Keratinocyte (primary cell): ENCODE results near the gene XYLB.

Experiments used
- EZH2 ChIP-seq: IDR thresholded peaks from one replicate; pipeline ENCODE4 v1.6.1; 2012; ENCODE audit warnings: inconsistent platforms, mild to moderate bottlenecking, low read length, moderate library complexity
- TF ChIP-seq, protein P1 (sequence below), 3 experiments: IDR thresholded peaks in 1 of 3; conservative IDR thresholded peaks in 1 of 3; optimal IDR thresholded peaks in 1 of 3; 2 replicates in 2 of 3; 3 replicates in 1 of 3; pipeline versions ENCODE3 to v1.5.1; 2011; ENCODE audit warnings: low read length in 3 of 3, mild to moderate bottlenecking in 3 of 3, moderate library complexity in 2 of 3, control low read depth in 1 of 3, inconsistent platforms in 1 of 3; ENCODE audit not compliant: insufficient read depth in 2 of 3; ENCODE audit errors: extremely low read depth in 1 of 3

- TF ChIP-seq, protein P1, sequence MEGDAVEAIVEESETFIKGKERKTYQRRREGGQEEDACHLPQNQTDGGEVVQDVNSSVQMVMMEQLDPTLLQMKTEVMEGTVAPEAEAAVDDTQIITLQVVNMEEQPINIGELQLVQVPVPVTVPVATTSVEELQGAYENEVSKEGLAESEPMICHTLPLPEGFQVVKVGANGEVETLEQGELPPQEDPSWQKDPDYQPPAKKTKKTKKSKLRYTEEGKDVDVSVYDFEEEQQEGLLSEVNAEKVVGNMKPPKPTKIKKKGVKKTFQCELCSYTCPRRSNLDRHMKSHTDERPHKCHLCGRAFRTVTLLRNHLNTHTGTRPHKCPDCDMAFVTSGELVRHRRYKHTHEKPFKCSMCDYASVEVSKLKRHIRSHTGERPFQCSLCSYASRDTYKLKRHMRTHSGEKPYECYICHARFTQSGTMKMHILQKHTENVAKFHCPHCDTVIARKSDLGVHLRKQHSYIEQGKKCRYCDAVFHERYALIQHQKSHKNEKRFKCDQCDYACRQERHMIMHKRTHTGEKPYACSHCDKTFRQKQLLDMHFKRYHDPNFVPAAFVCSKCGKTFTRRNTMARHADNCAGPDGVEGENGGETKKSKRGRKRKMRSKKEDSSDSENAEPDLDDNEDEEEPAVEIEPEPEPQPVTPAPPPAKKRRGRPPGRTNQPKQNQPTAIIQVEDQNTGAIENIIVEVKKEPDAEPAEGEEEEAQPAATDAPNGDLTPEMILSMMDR (optimal IDR thresholded peaks at IDR 0.05 in 1 of 3, IDR thresholded peaks at IDR 0.05 in 1 of 3, conservative IDR thresholded peaks at IDR 0.05 in 1 of 3; ENCODE audit: extremely low read depth in 1 of 3, insufficient read depth in 2 of 3, low read length in 3 of 3), result no peak
- no peak for TF ChIP-seq EZH2
Measured at GRCh38 chr3:38397320-38397719, 50.7 kb downstream of the XYLB start.
